K562 (cell line): Measurements from ENCODE around the gene ATP5F1D. TPM values are rescaled to one million over a fixed set of nuclear protein-coding genes. Genes with fewer than 3 reads are reported as not detected.

ENCODE experiments used
- ARID1B ChIP-seq: fragments of 450-650 bp; IDR thresholded peaks from 2 replicates; pipeline ENCODE4 v1.6.1; 2016; ENCODE audit warnings: antibody characterized with exemption, mild to moderate bottlenecking, inconsistent platforms
- DPF2 ChIP-seq: fragments of 450-650 bp; IDR thresholded peaks from 2 replicates; pipeline ENCODE4 v1.6.1; 2016
- FOXJ2 ChIP-seq: fragments of 200-800 bp; sonication (Bioruptor generic); IDR thresholded peaks from 2 replicates; pipeline ENCODE4 v1.6.1; 2016; ENCODE audit warnings: missing genetic modification characterization, missing compliant biosample characterization
- GABPB1 ChIP-seq: sonication (generic); formaldehyde crosslinking; IDR thresholded peaks from 2 replicates; pipeline ENCODE4 v1.8.0; 2022; ENCODE audit warnings: mild to moderate bottlenecking, missing genetic modification reagents
- GTF2F1 ChIP-seq: IDR thresholded peaks from 2 replicates; pipeline ENCODE4 v1.6.1; 2011; ENCODE audit warnings: low read depth, low read length, improper control_type of control experiment
- HDAC1 ChIP-seq, 2 experiments: fragments of 450-650 bp; IDR thresholded peaks; 2 replicates each; pipeline ENCODE4 v1.6.1; 2016 to 2017; ENCODE audit warnings: inconsistent platforms in 1 of 2, mild to moderate bottlenecking in 1 of 2, moderate library complexity in 1 of 2
- HNRNPK ChIP-seq: fragments of 200-400 bp; formaldehyde crosslinking; IDR thresholded peaks from one replicate; pipeline ENCODE4 v1.6.1; 2018; ENCODE audit warnings: mild to moderate bottlenecking, low read depth, low read length; ENCODE audit not compliant: poor library complexity, severe bottlenecking
- NELFE ChIP-seq: IDR thresholded peaks from 2 replicates; pipeline ENCODE4 v1.6.1; 2011; ENCODE audit warnings: mild to moderate bottlenecking; ENCODE audit not compliant: insufficient read depth, insufficient read length
- NKRF ChIP-seq: fragments of 450-650 bp; IDR thresholded peaks from 2 replicates; pipeline ENCODE4 v1.6.1; 2016; ENCODE audit warnings: borderline replicate concordance
- POU5F1 ChIP-seq: fragments of 150-350 bp; IDR thresholded peaks from 2 replicates; pipeline ENCODE4 v1.6.1; 2014; ENCODE audit warnings: borderline replicate concordance, low read length, low read depth, mild to moderate bottlenecking; ENCODE audit not compliant: partially characterized antibody
- RBM17 ChIP-seq: fragments of 200-400 bp; formaldehyde crosslinking; IDR thresholded peaks from 2 replicates; pipeline ENCODE4 v1.6.1; 2017; ENCODE audit warnings: low read depth, mild to moderate bottlenecking, low read length, borderline replicate concordance
- RFX1 ChIP-seq: fragments of 450-650 bp; IDR thresholded peaks from 2 replicates; pipeline ENCODE4 v1.6.1; 2016; ENCODE audit warnings: mild to moderate bottlenecking, moderate library complexity
- STAT5A ChIP-seq: IDR thresholded peaks from 2 replicates; pipeline ENCODE4 v1.6.1; 2012; ENCODE audit warnings: low read length, inconsistent platforms, borderline replicate concordance
- TAF7 ChIP-seq: fragments of 450-650 bp; IDR thresholded peaks from 2 replicates; pipeline ENCODE4 v1.6.1; 2016; ENCODE audit warnings: missing genetic modification characterization, missing compliant biosample characterization
- TFAM ChIP-seq: fragments of 250-450 bp; sonication (Bioruptor Pico); conservative IDR thresholded peaks from 2 replicates; pipeline ENCODE4 v1.5.0; 2021; ENCODE audit warnings: mild to moderate bottlenecking, moderate library complexity
- YY1 ChIP-seq, 3 experiments: IDR thresholded peaks; 2 replicates each; pipeline ENCODE4 v1.6.1; 2011; ENCODE audit warnings: low read length in 2 of 3, mild to moderate bottlenecking in 2 of 3, moderate library complexity in 2 of 3, borderline replicate concordance in 1 of 3, control low read depth in 1 of 3, low read depth in 1 of 3; ENCODE audit not compliant: insufficient read depth in 3 of 3, insufficient replicate concordance in 2 of 3, control insufficient read depth in 1 of 3, insufficient read length in 1 of 3; ENCODE audit errors: extremely low read depth in 1 of 3
- ZNF778 ChIP-seq: fragments of 450-650 bp; formaldehyde crosslinking; IDR thresholded peaks from 2 replicates; pipeline ENCODE4 v1.4.0; 2020; ENCODE audit warnings: mild to moderate bottlenecking, moderate library complexity
- polyA plus RNA-seq, 8 experiments: library from polyadenylated mRNA; depleted of rRNA in 4 of 8; stranded (reverse) in 5 of 8; unstranded in 3 of 8; fragments of >200 nt; fragmentation: Nextera tagmentation in 2 of 8; fragmentation: Illumina TruSeq in 1 of 8; extraction: Ambion mirVana in 2 of 8; extraction: Trizol in 1 of 8; gene quantifications; 2 replicates each; pipeline versions ENCODE4 v1.2.1 to v1.2.3, GENCODE V29; 2011 to 2014; ENCODE audit warnings: inconsistent platforms in 1 of 8, missing spikeins in 1 of 8
- total RNA-seq, 7 experiments: library from RNA; depleted of rRNA in 6 of 7; stranded (reverse); fragments of >200 nt in 6 of 7; fragmentation: Illumina TruSeq in 2 of 7; extraction: Trizol in 2 of 7; gene quantifications; 2 replicates each; pipeline versions ENCODE4 v1.2.1 to v1.2.3, GENCODE V29; 2011 to 2021; ENCODE audit warnings: low replicate concordance in 1 of 7
- TF ChIP-seq, protein P1 (sequence below): fragments of 450-650 bp; IDR thresholded peaks from 2 replicates; pipeline ENCODE4 v1.6.1; 2018; ENCODE audit warnings: mild to moderate bottlenecking, low read depth; ENCODE audit not compliant: partially characterized antibody
- TF ChIP-seq, protein P2 (sequence below): fragments of 250-450 bp; sonication (Bioruptor Pico); IDR thresholded peaks from 2 replicates; pipeline ENCODE4 v1.5.0; 2020; ENCODE audit warnings: mild to moderate bottlenecking
- TF ChIP-seq, protein P3 (sequence below): fragments of 450-650 bp; formaldehyde crosslinking; IDR thresholded peaks from 2 replicates; pipeline ENCODE4 v1.4.0; 2020; ENCODE audit warnings: mild to moderate bottlenecking, moderate library complexity

Gene ATP5F1D
- total and polyA plus RNA-seq, 9 of the 15 experiments (the other 6 are each of a cell fraction or from before 2014, with no cell fraction given) = 3.9 to 409 (median 36.8) TPM

- TF ChIP-seq GTF2F1 (no peak), HNRNPK (no peak), TAF7 (tag) (no peak), FOXJ2 (tag) (no peak), NELFE (no peak), POU5F1 (no peak), ARID1B (no peak; the same call in 1 of the 2 replicates), HDAC1 (IDR thresholded peaks at IDR 0.05) (peak in 1 of 2 experiments; percentile 56; a peak in 1 of 4 replicates), NKRF (no peak; the same call in 1 of the 2 replicates), YY1 (IDR thresholded peaks at IDR 0.05; ENCODE audit: borderline replicate concordance in 1 of 3, control insufficient read depth in 1 of 3, extremely low read depth in 1 of 3, insufficient read depth in 3 of 3, insufficient read length in 1 of 3, insufficient replicate concordance in 2 of 3, low read depth in 1 of 3, low read length in 2 of 3) (no peak), RBM17 (no peak), TFAM (CRISPR knock-in tag) (no peak), STAT5A (no peak), ZNF778 (CRISPR knock-in tag) (no peak), RFX1 (no peak), GABPB1 (CRISPR knock-in tag) (peak; percentile 40; the same call in 1 of the 2 replicates), DPF2 (no peak)
- TF ChIP-seq, protein P1, sequence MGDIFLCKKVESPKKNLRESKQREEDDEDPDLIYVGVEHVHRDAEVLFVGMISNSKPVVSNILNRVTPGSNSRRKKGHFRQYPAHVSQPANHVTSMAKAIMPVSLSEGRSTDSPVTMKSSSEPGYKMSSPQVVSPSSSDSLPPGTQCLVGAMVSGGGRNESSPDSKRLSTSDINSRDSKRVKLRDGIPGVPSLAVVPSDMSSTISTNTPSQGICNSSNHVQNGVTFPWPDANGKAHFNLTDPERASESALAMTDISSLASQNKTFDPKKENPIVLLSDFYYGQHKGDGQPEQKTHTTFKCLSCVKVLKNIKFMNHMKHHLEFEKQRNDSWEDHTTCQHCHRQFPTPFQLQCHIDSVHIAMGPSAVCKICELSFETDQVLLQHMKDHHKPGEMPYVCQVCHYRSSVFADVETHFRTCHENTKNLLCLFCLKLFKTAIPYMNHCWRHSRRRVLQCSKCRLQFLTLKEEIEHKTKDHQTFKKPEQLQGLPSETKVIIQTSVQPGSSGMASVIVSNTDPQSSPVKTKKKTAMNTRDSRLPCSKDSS = no peak
- TF ChIP-seq, protein P2, sequence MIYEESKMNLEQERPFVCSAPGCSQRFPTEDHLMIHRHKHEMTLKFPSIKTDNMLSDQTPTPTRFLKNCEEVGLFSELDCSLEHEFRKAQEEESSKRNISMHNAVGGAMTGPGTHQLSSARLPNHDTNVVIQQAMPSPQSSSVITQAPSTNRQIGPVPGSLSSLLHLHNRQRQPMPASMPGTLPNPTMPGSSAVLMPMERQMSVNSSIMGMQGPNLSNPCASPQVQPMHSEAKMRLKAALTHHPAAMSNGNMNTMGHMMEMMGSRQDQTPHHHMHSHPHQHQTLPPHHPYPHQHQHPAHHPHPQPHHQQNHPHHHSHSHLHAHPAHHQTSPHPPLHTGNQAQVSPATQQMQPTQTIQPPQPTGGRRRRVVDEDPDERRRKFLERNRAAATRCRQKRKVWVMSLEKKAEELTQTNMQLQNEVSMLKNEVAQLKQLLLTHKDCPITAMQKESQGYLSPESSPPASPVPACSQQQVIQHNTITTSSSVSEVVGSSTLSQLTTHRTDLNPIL = no peak
- TF ChIP-seq, protein P3, sequence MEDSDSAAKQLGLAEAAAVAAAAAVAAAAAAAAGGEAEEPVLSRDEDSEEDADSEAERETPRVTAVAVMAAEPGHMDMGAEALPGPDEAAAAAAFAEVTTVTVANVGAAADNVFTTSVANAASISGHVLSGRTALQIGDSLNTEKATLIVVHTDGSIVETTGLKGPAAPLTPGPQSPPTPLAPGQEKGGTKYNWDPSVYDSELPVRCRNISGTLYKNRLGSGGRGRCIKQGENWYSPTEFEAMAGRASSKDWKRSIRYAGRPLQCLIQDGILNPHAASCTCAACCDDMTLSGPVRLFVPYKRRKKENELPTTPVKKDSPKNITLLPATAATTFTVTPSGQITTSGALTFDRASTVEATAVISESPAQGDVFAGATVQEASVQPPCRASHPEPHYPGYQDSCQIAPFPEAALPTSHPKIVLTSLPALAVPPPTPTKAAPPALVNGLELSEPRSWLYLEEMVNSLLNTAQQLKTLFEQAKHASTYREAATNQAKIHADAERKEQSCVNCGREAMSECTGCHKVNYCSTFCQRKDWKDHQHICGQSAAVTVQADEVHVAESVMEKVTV (CRISPR knock-in tag) = no peak
These were observed 10.0 kb downstream of the ATP5F1D start (continued) for GRCh38 chr19:1251330-1252220.
